GM19467 (cell line): Measurements from ENCODE around the gene AKT2.

Source experiments
- ATAC-seq: cut with Tn5 transposase; IDR thresholded peaks from one replicate; pipeline ENCODE4 v1.9.1; 2021; ENCODE audit warnings: mild to moderate bottlenecking, moderate library complexity; ENCODE audit not compliant: unreplicated experiment

Gene AKT2

GRCh38 chr19:40238775-40239174 lies 46.4 kb downstream of the AKT2 start:
- ATAC-seq, result no peak

GRCh38 chr19:40237791-40238190 lies 47.4 kb downstream of the AKT2 start:
- ATAC-seq, result no peak

DNA sequence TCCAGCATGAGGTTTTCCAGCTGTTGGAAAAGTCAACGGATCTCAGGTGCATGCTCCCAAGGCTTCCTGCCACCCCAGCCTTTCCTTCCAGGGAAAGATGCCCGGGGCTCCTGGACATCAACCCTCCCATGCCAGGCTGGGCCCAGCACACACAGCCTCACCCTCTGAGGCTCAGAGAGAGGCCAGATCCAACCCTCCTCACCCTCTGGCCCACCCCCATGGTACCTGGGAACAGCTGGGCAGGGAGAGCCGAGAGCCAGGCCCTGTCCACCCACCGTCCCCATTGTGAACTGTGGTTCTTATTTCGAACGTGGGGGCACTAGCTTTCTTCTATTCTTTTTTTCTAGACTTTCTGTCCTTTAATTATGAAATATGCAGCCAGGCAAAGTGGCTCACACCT lies 48.8 kb downstream of the AKT2 start:
- no peak for ATAC-seq

DNA sequence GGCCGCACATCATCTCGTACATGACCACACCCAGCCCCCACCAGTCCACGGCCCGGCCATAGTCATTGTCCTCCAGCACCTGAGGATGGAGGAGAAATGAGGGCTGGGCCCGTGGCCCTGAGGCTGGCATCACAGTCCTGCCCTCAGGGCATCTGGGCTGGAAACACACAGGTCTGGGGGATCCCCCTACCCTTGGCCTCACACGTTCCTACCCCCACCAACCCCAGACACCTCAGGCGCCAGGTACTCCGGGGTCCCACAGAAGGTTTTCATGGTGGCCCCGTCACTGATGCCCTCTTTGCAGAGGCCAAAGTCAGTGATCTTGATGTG lies 49.2 kb downstream of the AKT2 start:
- no peak for ATAC-seq

DNA sequence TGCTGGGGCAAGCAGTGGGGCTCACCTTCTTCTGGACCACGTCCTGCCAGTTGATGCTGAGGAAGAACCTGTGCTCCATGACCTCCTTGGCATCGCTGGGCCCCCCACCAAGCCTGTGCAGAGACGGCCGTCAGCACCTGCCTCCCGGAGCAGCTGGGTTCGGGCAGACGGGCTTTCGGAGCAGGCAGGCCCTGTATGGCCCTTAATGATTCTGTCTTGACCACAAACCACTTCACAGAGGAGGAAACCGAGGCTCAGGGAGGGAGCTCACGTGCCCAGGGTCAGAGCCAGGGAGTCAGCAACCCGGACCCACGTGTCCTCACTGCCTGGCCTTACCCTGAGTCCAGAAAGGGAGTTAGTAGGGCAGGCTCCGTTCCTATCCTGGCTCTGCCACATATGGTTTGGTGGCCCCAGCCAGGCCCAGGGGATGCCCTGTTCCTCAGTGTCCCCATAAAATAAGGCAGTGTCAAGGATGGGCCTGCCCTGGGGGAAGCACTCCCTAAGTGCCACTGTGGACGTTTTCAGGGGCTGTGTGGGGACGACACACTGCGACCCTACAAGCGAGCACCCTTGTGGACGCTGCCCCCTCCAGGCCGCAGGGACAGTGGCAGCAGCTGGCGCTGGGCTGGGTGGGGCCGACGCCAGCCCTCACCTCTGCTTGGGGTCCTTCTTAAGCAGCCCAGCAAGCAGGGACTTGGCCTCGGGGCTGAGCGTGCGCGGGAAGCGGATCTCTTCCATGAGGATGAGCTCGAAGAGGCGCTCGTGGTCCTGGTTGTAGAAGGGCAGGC lies 49.7 kb downstream of the AKT2 start:
- ATAC-seq, result no peak

GRCh38 chr19:40234429-40235237 lies 50.5 kb downstream of the AKT2 start:
- no peak for ATAC-seq

- ATAC-seq, result no peak
Observed at GRCh38 chr19:40233811-40234389, 51.2 kb downstream of the AKT2 start.

- no peak for ATAC-seq
Observed at GRCh38 chr19:40232949-40233810, 52.0 kb downstream of the AKT2 start.

DNA sequence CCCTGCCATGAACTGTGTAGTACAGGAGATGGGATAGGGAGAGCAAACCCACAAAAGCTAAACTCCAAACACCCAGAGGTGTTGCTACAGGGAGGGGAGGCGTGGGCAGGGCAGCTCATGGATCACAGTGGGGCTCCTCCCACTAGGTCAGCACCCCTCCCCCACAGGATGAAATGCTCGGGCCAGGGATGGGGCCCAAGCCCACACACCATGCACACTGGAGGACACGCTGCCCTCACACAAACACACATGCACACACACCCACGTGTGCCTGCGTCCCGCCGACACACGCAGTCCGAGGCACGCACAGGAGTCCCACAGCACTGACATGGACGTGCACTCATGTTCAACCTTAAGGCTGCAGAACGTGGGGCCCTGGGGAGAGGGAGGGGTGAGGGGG lies 52.7 kb downstream of the AKT2 start:
- ATAC-seq, result no peak

- ATAC-seq, result no peak
Observed at GRCh38 chr19:40231544-40232424, 53.4 kb downstream of the AKT2 start.

- no peak for ATAC-seq
Observed at GRCh38 chr19:40231057-40231456, 54.1 kb downstream of the AKT2 start.

GRCh38 chr19:40229926-40230417 lies 55.2 kb downstream of the AKT2 start:
- no peak for ATAC-seq

GRCh38 chr19:40229484-40229883 lies 55.7 kb downstream of the AKT2 start:
- no peak for ATAC-seq

DNA sequence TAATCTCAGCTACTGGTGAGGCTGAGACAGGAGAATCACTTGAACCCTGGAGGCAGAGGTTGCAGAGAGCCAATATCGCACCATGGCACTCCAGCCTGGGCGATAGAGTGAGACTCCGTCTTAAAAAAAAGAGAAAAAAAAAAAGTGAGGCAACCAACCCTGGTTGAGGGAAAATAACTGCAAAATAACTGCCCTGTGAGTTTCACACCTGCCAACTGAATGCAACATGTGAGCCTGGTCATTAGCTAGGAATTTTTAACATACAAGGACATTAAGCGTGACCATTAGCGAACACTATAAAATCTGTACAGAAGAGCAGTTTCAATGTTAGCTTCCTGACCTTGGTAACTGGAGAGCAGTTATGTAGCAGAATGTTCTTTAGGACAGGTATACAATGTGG lies 56.3 kb downstream of the AKT2 start:
- ATAC-seq, result no peak

GRCh38 chr19:40228346-40228745 lies 56.8 kb downstream of the AKT2 start:
- ATAC-seq, result no peak

DNA sequence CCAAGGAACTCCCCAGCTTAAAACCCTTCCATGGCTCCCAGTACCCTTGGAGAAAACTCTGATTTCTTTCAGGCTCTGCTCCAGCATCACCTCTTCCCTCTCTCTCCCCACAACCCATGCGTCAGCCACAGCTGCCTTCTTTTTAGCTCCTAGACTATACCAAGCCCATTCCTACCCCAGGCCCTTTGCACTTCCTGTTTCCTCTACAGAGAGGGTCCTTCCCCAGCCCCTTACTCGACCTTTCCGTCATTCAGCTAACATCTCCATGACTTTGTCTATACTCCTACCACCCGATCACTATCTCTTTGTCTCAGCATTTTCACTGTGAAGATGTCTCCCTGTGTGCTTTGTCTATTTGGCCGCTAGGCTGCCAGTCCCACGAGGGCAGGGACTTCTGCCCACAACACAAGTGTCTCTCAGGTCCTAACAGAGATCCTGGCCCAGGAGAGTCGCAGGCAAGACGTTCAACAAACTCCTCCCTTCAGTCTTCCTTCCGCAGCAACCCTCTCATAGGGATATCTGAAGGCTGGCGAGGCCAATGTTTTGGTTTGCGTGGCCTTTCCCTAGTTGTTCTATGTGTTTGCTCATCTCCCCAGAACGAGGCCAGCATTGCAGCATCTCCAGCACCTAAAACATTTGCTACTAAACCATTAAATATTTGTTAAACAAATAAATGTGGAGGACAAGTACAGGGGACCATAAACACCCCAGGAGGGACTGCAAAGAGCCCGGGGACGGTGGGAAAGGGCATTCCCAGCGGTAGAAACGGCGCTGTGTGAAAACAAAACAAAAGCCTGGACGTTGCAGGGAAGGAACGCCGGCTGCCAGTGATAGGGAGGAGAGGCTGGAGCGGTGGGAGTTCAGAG lies 59.5 kb downstream of the AKT2 start:
- no peak for ATAC-seq

DNA sequence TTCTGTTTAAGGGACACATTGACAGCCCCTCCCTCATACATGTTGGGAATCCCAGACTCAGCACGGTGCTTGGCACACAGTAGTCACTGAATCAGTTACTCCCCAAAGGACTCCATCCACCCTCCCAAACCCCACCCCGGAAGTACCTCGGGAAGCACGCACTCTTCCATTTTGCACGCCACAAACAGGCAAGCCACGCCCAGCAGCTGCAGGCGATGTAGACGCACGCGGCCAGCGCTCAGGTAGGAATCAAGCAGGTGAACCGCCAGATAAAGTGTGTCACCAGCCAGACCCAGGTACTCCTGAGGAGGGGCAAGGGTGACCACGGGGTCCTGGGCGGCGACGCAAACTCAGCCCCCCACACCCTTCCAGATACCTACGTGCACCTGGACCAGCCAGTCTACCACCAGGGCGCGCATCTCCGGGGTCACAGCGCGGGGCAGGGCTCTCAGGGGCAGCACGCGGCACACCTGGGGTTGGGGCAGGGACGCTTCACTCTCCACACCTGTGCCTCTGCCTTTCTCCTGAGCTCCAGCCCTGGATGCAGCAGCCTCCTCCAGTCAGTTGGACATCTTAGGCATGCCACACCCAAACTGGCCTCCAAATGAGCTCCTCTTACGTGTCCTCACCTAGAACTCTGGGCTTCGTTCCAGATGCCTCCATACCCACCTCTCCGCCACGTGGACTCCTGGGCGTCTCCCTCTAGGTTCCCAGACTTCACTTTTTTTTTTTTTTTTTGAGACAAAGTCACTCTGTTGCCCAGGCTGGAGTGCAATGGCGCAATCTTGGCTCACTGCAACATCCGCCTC lies 60.6 kb downstream of the AKT2 start:
- no peak for ATAC-seq

DNA sequence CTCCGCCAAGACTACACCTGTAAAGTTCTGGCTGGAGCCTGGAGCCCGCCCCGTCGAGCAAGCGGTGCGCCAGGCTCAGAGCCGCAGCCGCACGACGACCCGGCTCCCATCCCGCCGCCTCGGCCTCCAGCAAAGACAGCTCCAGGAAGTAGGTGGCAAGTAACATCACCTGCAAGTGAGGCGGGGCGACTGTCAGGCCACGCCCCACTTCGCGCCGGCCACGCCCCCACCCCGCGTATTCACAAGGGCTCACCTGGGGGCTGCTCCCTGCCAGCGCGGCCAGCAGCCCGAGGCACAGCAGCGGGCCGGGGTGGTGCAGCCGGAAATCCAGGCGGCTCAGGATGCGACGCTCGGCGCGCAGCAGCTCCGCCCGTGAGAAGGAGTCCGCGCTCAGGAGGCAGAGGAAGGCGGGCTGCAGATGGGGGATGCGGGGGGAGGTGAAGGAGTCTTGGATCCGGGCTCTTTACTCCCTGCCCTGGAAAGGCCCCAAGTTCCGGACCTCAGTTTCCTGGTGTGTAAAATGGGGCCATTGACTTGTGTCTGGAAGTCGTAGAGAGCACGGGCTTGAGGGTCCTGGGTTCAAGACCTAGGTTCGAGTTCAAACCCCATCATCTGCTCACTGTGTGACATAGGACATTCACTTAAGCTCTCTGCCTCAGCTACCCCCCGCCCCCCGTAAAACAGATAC lies 61.9 kb downstream of the AKT2 start:
- no peak for ATAC-seq
